HUES6 (cell line): ENCODE results near the gene TBC1D23.
A peak's percentile ranks its signal among the peaks of the same experiment; 100 is the strongest.

ENCODE experiments used
- H3K27ac ChIP-seq: 2 replicates; pipeline ENCODE4 v1.7.0; 2013; ENCODE audit warnings: low read depth, mild to moderate bottlenecking, low read length, inconsistent platforms
- H3K27me3 ChIP-seq: 2 replicates; pipeline ENCODE4 v1.6.1; 2013; ENCODE audit warnings: low read length; ENCODE audit not compliant: control insufficient read depth, insufficient read depth
- H3K36me3 ChIP-seq: 2 replicates; pipeline ENCODE4 v1.6.1; 2013; ENCODE audit warnings: low read length; ENCODE audit not compliant: control insufficient read depth, insufficient read depth
- H3K4me1 ChIP-seq: 2 replicates; pipeline ENCODE4 v1.6.1; 2013; ENCODE audit warnings: low read length; ENCODE audit not compliant: control insufficient read depth, insufficient read depth
- H3K4me3 ChIP-seq: 2 replicates; pipeline ENCODE4 v1.5.1; 2013; ENCODE audit warnings: low read depth, low read length
- H3K9ac ChIP-seq: one replicate; pipeline ENCODE4 v1.6.1; 2013; ENCODE audit warnings: mild to moderate bottlenecking, low read length
- H3K9me3 ChIP-seq: 2 replicates; pipeline ENCODE4 v1.6.1; 2013; ENCODE audit warnings: low read depth, low read length; ENCODE audit not compliant: control insufficient read depth, insufficient read depth

Gene TBC1D23

GRCh38 chr3:100260685-100261484 lies at the start of gene TBC1D23:
TBC1D23 (plus strand) TSS chr3:100260992; CDS start chr3:100261019, 27 bp downstream.
- peak within 1 kb of the TSS; percentile 90 for H3K9ac ChIP-seq
- no peaks in the 10 kb centered on the region for H3K27me3 ChIP-seq
- peak within 1 kb of the TSS; percentile 94 for H3K4me3 ChIP-seq
- peak within 1 kb of the TSS; percentile 70; the same call in 1 of the 2 replicates for H3K27ac ChIP-seq
- no peaks in the 10 kb centered on the region for H3K9me3 ChIP-seq
- H3K4me1 ChIP-seq: peaks cover 30% of the 10 kb centered on the region
- no peaks in the 10 kb centered on the region for H3K36me3 ChIP-seq

- H3K4me1 ChIP-seq: peaks cover 26% of the 10 kb centered on the region
- no peak overlapping the region for H3K27ac ChIP-seq
- no peak overlapping the region for H3K4me3 ChIP-seq
- no peak overlapping the region for H3K9ac ChIP-seq
- no peaks in the 10 kb centered on the region for H3K36me3 ChIP-seq
- peaks cover 8% of the 10 kb centered on the region; the same call in 1 of the 2 replicates for H3K9me3 ChIP-seq
- H3K27me3 ChIP-seq: no peaks in the 10 kb centered on the region
Observed at GRCh38 chr3:100213891-100214573, 46.8 kb upstream of the TBC1D23 start.

GRCh38 chr3:100214574-100214964 lies 46.2 kb upstream of the TBC1D23 start:
- Histone ChIP-seq H3K9me3 (peaks cover 11% of the 10 kb centered on the region; the same call in 1 of the 2 replicates), H3K27ac (no peak overlapping the region), H3K4me1 (peaks cover 25% of the 10 kb centered on the region), H3K27me3 (no peaks in the 10 kb centered on the region), H3K36me3 (no peaks in the 10 kb centered on the region), H3K4me3 (no peak overlapping the region), H3K9ac (no peak overlapping the region)

- no peak overlapping the region for H3K27ac ChIP-seq
- peaks cover 3% of the 10 kb centered on the region; the same call in 1 of the 2 replicates for H3K4me1 ChIP-seq
- H3K36me3 ChIP-seq: no peaks in the 10 kb centered on the region
- H3K9ac ChIP-seq: no peak overlapping the region
- no peaks in the 10 kb centered on the region for H3K27me3 ChIP-seq
- H3K9me3 ChIP-seq: peaks cover 23% of the 10 kb centered on the region; the same call in 1 of the 2 replicates
- H3K4me3 ChIP-seq: no peak overlapping the region
Observed at GRCh38 chr3:100216713-100217112, 44.1 kb upstream of the TBC1D23 start.

DNA sequence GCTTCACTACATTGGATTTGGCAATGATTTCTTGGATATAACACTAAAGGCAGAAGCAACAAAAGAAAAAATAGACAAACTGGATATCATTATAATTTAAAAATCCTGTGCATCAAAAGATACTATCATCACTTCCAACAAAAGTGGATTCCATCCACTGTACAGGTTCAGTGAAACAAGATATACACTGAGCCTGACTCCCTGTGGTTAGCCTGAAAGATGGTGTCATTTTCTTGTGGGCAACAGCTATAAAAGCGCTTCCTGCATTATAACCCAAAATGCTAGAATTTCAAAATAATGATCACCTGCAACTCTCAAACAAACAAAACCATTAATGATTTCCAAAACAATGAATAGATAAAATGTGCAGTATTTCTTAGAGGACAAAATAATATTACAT lies 39.6 kb upstream of the TBC1D23 start:
- Histone ChIP-seq H3K27me3 (no peaks in the 10 kb centered on the region), H3K27ac (no peak overlapping the region), H3K9ac (no peak overlapping the region), H3K36me3 (no peaks in the 10 kb centered on the region), H3K4me3 (no peak overlapping the region), H3K9me3 (peaks cover 23% of the 10 kb centered on the region; the same call in 1 of the 2 replicates), H3K4me1 (no peaks in the 10 kb centered on the region)

DNA sequence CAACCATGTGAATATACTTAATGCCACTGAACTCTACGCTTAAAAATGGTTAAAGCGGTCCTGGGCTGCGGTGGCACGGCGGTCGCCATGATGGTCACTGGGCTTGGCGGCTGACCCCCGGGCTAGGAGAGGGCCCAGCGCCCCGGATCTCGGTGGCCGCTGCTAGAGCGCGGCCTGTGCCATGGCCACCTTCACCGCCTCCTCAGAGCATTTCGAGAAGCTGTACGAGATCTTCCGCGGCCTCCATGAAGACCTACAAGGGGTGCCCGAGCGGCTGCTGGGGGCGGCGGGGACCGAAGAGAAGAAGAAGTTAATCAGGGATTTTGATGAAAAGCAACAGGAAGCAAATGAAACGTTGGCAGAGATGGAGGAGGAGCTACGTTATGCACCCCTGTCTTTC lies 35.6 kb upstream of the TBC1D23 start:
- H3K9ac ChIP-seq: no peak overlapping the region
- H3K9me3 ChIP-seq: peaks cover 11% of the 10 kb centered on the region; the same call in 1 of the 2 replicates
- H3K36me3 ChIP-seq: no peaks in the 10 kb centered on the region
- H3K27ac ChIP-seq: no peak overlapping the region
- no peaks in the 10 kb centered on the region for H3K27me3 ChIP-seq
- no peaks in the 10 kb centered on the region for H3K4me1 ChIP-seq
- no peak overlapping the region for H3K4me3 ChIP-seq

- Histone ChIP-seq H3K27me3 (no peaks in the 10 kb centered on the region), H3K4me1 (no peaks in the 10 kb centered on the region), H3K9ac (no peak overlapping the region), H3K36me3 (no peaks in the 10 kb centered on the region), H3K9me3 (peaks cover 7% of the 10 kb centered on the region; the same call in 1 of the 2 replicates), H3K27ac (no peak overlapping the region), H3K4me3 (no peak overlapping the region)
Observed at GRCh38 chr3:100225883-100226282, 34.9 kb upstream of the TBC1D23 start.

- H3K27ac ChIP-seq: no peak overlapping the region
Observed at GRCh38 chr3:100226712-100227429, 33.9 kb upstream of the TBC1D23 start.

DNA sequence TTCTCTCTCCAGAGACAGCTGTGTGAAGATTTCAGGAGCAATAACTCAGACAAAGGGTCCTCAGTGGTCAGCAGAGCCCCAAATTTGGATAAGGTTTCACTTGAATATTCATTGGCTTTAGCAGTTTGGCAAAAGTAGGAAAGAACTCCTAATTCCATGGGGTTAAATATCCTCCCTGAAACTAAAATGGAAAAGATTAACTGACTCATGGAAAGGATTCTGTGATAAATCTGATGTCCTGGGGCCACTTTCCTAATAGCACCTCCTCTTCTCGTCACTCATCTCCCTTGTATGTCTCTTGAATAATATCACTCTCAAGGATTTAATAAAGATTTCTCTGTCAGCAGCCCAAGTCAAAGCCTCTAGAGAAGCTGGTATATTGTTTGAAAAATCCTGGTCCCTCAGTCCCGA lies 33.3 kb upstream of the TBC1D23 start:
- no peak overlapping the region for H3K27ac ChIP-seq
- H3K27me3 ChIP-seq: no peaks in the 10 kb centered on the region
- H3K4me1 ChIP-seq: no peaks in the 10 kb centered on the region; the same call in 1 of the 2 replicates
- H3K9ac ChIP-seq: no peak overlapping the region
- H3K9me3 ChIP-seq: 0 out of 2 replicates have a peak, but pooled peaks cover 2% of the 10 kb centered on the region
- H3K36me3 ChIP-seq: no peaks in the 10 kb centered on the region
- H3K4me3 ChIP-seq: no peak overlapping the region

More at GRCh38 chr3:100226712-100227429, 33.9 kb upstream of the TBC1D23 start:
- 0 out of 2 replicates have a peak, but pooled peaks cover 2% of the 10 kb centered on the region for H3K9me3 ChIP-seq
- H3K4me3 ChIP-seq: no peak overlapping the region
- H3K4me1 ChIP-seq: no peaks in the 10 kb centered on the region
- H3K9ac ChIP-seq: no peak overlapping the region
- H3K27me3 ChIP-seq: no peaks in the 10 kb centered on the region
- no peaks in the 10 kb centered on the region for H3K36me3 ChIP-seq

DNA sequence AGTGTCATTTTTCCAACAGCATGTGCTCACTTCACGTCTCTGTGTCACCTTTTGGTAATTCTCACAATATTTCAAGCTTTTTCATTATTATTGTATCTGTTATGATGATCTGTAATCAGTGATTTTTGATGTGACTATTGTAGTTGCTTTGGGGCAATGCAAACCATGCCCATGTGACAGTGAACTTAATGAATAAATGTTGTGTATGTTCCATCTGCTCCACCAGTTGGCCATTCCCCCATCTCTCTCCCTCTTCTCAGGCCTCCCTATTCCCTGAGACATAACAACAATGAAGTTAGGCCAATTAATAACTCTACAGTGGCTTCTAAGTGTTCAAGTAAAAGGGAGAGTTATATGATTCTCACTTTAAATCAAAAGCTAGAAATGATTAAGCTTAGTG lies 32.5 kb upstream of the TBC1D23 start:
- Histone ChIP-seq H3K27me3 (no peaks in the 10 kb centered on the region), H3K36me3 (no peaks in the 10 kb centered on the region), H3K9ac (no peak overlapping the region), H3K27ac (no peak overlapping the region), H3K4me3 (no peak overlapping the region), H3K9me3 (0 out of 2 replicates have a peak, but pooled peaks cover 2% of the 10 kb centered on the region), H3K4me1 (peaks cover 6% of the 10 kb centered on the region; the same call in 1 of the 2 replicates)
